Measurements from ENCODE around the gene NFATC3. TPM values are rescaled to one million over a fixed set of nuclear protein-coding genes. Genes with fewer than 3 reads are reported as not detected.
"Not testable (repeated sequence)": the region's sequence is repeated elsewhere in the genome, so short reads cannot be mapped to it uniquely, and the experiment has no call there.

Gene NFATC3
- polyA plus RNA-seq, 1 experiment, result 16.7 TPM

DNA sequence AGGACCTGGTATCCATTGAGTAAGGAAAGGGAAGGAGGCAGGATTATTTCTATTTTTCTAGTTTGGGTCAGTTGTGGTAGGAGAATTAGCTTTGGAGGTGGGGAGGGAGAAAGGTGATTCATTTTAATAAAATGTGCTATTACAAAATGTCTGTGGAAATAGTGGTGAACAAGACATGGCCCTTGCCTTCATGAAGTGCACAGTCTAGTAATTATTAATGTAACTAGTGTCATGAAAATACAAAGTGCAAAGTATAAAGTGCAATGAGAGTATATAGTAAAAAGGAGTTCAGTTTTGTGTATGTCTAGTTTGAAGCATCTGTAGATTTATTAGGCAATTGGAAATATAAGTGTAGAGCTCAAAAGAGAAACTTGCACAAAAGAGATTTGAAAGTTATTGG is 11.9 kb downstream of the NFATC3 start:
- DNase-seq (ENCODE audit: low read depth, low spot score), result no peak
- POLR2A ChIA-PET, result no interaction called here
- Histone ChIP-seq H3K27ac (ENCODE audit: low read depth, low read length) (no peak overlapping the region), H3K9me3 (ENCODE audit: control insufficient read depth, insufficient read depth, low read length) (no peaks in the 10 kb centered on the region), H3K4me3 (ENCODE audit: low read depth, low read length) (no peak overlapping the region), H3K27me3 (ENCODE audit: control insufficient read depth, insufficient read depth, low read length) (no peaks in the 10 kb centered on the region)
- CTCF ChIA-PET, result interaction anchor here (0.8 to 1.8 kb wide), 2 partner anchors 32 to 133 kb away, joined by 3 to 5 read pairs; no protein-coding TSS in a partner anchor
- TF ChIP-seq, protein P1, sequence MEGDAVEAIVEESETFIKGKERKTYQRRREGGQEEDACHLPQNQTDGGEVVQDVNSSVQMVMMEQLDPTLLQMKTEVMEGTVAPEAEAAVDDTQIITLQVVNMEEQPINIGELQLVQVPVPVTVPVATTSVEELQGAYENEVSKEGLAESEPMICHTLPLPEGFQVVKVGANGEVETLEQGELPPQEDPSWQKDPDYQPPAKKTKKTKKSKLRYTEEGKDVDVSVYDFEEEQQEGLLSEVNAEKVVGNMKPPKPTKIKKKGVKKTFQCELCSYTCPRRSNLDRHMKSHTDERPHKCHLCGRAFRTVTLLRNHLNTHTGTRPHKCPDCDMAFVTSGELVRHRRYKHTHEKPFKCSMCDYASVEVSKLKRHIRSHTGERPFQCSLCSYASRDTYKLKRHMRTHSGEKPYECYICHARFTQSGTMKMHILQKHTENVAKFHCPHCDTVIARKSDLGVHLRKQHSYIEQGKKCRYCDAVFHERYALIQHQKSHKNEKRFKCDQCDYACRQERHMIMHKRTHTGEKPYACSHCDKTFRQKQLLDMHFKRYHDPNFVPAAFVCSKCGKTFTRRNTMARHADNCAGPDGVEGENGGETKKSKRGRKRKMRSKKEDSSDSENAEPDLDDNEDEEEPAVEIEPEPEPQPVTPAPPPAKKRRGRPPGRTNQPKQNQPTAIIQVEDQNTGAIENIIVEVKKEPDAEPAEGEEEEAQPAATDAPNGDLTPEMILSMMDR (IDR thresholded peaks at IDR 0.05; ENCODE audit: low read depth, low read length), result no peak

- no peak overlapping the region for H3K27ac ChIP-seq (ENCODE audit: low read depth, low read length)
- ChIA-PET CTCF (interaction anchor here (1.0 kb wide), 1 partner anchor 33 kb away, joined by 3 read pairs; no protein-coding TSS in a partner anchor), POLR2A (no interaction called here)
- TF ChIP-seq, protein P1 (IDR thresholded peaks at IDR 0.05; ENCODE audit: low read depth, low read length), result no peak
- no peak overlapping the region for H3K4me3 ChIP-seq (ENCODE audit: low read depth, low read length)
- no peaks in the 10 kb centered on the region for H3K27me3 ChIP-seq (ENCODE audit: control insufficient read depth, insufficient read depth, low read length)
- no peak for DNase-seq (ENCODE audit: low read depth, low spot score)
- H3K9me3 ChIP-seq (ENCODE audit: control insufficient read depth, insufficient read depth, low read length), result no peaks in the 10 kb centered on the region
Measured at GRCh38 chr16:68097895-68098294, 12.7 kb downstream of the NFATC3 start.

GRCh38 chr16:68100488-68100887 is 15.3 kb downstream of the NFATC3 start:
- no peak overlapping the region for H3K27ac ChIP-seq (ENCODE audit: low read depth, low read length)
- no peak overlapping the region for H3K4me3 ChIP-seq (ENCODE audit: low read depth, low read length)
- ChIA-PET POLR2A (no interaction called here), CTCF (no interaction called here)
- no peaks in the 10 kb centered on the region; the same call in 1 of the 2 replicates for H3K9me3 ChIP-seq (ENCODE audit: control insufficient read depth, insufficient read depth, low read length)
- DNase-seq (ENCODE audit: low read depth, low spot score), result no peak
- TF ChIP-seq, protein P1 (IDR thresholded peaks at IDR 0.05; ENCODE audit: low read depth, low read length), result no peak
- no peaks in the 10 kb centered on the region for H3K27me3 ChIP-seq (ENCODE audit: control insufficient read depth, insufficient read depth, low read length)

- POLR2A ChIA-PET, result no interaction called here
- no peak for DNase-seq (ENCODE audit: low read depth, low spot score)
Measured at GRCh38 chr16:68105611-68106010, 20.4 kb downstream of the NFATC3 start.

DNA sequence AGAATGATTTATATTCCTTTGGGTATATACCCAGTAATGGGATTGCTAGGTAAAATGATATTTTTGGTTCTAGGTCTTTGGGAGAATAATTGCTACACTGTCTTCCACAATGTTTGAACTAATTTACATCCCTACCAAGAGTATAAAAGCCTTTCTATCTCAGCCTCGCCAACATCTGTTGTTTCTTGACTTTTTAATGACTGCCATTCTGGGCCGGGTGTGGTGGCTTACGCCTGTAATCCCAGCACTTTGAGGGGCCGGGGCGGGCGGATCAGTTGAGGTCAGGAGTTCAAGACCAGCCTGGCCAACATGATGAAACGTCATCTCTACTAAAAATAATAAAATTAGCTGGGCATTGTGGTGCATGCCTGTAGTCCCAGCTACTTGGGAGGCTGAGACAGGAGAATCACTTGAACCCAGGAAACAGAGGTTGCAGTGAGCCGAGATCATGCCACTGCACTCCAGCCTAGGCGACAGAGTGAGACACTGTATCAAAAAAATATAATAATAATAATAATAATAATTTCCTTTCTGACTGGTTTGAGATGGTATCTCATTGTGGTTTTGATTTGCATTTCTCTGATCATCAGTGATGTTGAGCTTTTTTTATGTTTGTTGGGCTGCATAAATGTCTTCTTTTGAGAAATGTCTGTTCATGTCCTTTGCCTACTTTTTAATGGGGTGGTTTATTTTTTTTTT is 22.2 kb downstream of the NFATC3 start:
- H3K4me3 ChIP-seq (ENCODE audit: low read depth, low read length); POLR2A ChIA-PET; DNase-seq (ENCODE audit: low read depth, low spot score); H3K27ac ChIP-seq (ENCODE audit: low read depth, low read length); H3K9me3 ChIP-seq (ENCODE audit: control insufficient read depth, insufficient read depth, low read length); H3K27me3 ChIP-seq (ENCODE audit: control insufficient read depth, insufficient read depth, low read length): not testable (repeated sequence)
- CTCF ChIA-PET, result interaction anchor here (0.8 to 1.4 kb wide), 3 partner anchors 10 to 67 kb away, joined by 4 to 5 read pairs (median 4); no protein-coding TSS in a partner anchor

More at GRCh38 chr16:68105611-68106010, 20.4 kb downstream of the NFATC3 start:
- H3K27me3 ChIP-seq (ENCODE audit: control insufficient read depth, insufficient read depth, low read length), result no peaks in the 10 kb centered on the region
- CTCF ChIA-PET, result no interaction called here
- no peak overlapping the region for H3K27ac ChIP-seq (ENCODE audit: low read depth, low read length)
- H3K9me3 ChIP-seq (ENCODE audit: control insufficient read depth, insufficient read depth, low read length), result peaks cover 4% of the 10 kb centered on the region; the same call in 1 of the 2 replicates
- TF ChIP-seq, protein P1 (IDR thresholded peaks at IDR 0.05; ENCODE audit: low read depth, low read length), result no peak
- no peak overlapping the region for H3K4me3 ChIP-seq (ENCODE audit: low read depth, low read length)

DNA sequence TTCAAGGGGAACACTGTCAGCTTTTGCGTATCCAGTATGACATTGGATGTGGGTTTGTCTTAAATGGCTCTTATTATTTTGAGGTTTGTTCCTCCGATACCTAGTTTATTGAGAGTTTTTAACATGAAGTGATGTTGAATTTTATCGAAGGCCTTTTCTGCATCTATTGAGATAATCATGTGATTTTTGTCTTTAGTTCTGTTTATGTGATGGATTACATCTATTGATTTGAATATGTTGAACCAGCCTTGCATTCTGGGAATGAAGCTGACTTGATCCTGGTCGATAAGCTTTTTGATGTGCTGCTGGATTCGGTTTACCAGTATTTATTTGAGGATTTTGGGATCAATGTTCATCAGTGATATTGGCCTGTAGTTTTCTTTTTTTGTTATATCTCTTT is 24.0 kb downstream of the NFATC3 start:
- H3K4me3 ChIP-seq (ENCODE audit: low read depth, low read length); POLR2A ChIA-PET; DNase-seq (ENCODE audit: low read depth, low spot score); H3K27me3 ChIP-seq (ENCODE audit: control insufficient read depth, insufficient read depth, low read length); H3K9me3 ChIP-seq (ENCODE audit: control insufficient read depth, insufficient read depth, low read length); H3K27ac ChIP-seq (ENCODE audit: low read depth, low read length): not testable (repeated sequence)
- CTCF ChIA-PET, result interaction anchor here (0.9 kb wide), 2 partner anchors 15 to 16 kb away, joined by 3 read pairs; no protein-coding TSS in a partner anchor

- H3K27ac ChIP-seq (ENCODE audit: low read depth, low read length); H3K27me3 ChIP-seq (ENCODE audit: control insufficient read depth, insufficient read depth, low read length); H3K4me3 ChIP-seq (ENCODE audit: low read depth, low read length); DNase-seq (ENCODE audit: low read depth, low spot score); H3K9me3 ChIP-seq (ENCODE audit: control insufficient read depth, insufficient read depth, low read length); POLR2A ChIA-PET: not testable (repeated sequence)
- CTCF ChIA-PET, result interaction anchor here (1.0 kb wide), 1 partner anchor 16 kb away, joined by 4 read pairs; no protein-coding TSS in a partner anchor
Measured at GRCh38 chr16:68110611-68111010, 25.4 kb downstream of the NFATC3 start.
